ENCODE data around the gene JARID2. TPM values are rescaled to one million over a fixed set of nuclear protein-coding genes. Genes with fewer than 3 reads are reported as not detected.

The JARID2 gene
- polyA plus RNA-seq, 1 of the 3 experiments (the other 2 are of a cell fraction), result 3.4 TPM

DNA sequence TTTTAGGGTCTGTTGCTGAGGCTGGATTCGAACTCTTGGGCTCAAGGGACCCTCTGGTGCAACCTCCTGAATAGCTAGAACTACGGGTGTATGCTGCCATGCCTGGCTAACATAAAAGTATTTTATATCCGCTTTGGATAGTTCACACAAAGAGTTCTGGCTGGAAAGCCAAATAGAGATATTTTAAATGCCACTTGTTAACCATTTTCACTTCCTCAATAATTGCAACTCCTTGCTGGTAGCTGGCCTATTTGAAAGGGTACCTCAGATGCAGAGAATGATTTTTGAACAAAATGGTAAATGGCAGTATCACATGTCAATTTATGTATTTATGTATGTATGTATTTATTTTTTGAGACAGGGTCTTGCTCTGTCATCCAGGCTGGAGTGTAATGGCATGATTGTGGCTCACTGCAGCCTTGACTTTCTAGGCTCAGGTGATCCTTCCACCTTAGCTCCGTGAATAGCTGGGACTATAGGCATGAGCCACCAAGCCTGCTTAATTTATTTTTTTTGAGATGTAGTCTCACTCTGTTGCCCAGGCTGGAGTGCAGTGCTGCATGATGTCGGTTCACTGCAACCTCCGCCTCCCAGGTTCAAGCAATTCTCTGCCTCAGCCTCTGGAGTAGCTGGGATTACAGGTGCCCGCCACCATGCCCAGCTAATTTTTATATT lies 12.9 kb upstream of the JARID2 start:
- H3K36me3 ChIP-seq (replicated peaks in 1 of 2; ENCODE audit: control insufficient read depth in 1 of 2, insufficient read depth in 2 of 2, low read length in 1 of 2), result no peaks in the 10 kb centered on the region
- no peak overlapping the region for H3K27ac ChIP-seq (ENCODE audit: low read depth in 2 of 2, low read length in 1 of 2)
- DNase-seq, result no peak
- H3K79me2 ChIP-seq (ENCODE audit: insufficient read depth), result no peaks in the 10 kb centered on the region
- no peak overlapping the region for H3K4me2 ChIP-seq
- no peak overlapping the region for H2AFZ ChIP-seq (ENCODE audit: low read depth)
- no peaks in the 10 kb centered on the region for H3F3A ChIP-seq (replicated peaks; ENCODE audit: insufficient read depth)
- no peak for TF ChIP-seq TCF12 (IDR thresholded peaks at IDR 0.05)
- no peak for TF ChIP-seq SMC3 (IDR thresholded peaks at IDR 0.05; ENCODE audit: low read depth, low read length)
- no peak for TF ChIP-seq NRF1 (IDR thresholded peaks at IDR 0.05; ENCODE audit: low read depth, low read length)
- TF ChIP-seq FOSL2 (IDR thresholded peaks at IDR 0.05; ENCODE audit: borderline replicate concordance, low read depth), result no peak
- TF ChIP-seq ELF1 (IDR thresholded peaks at IDR 0.05), result no peak
- TF ChIP-seq SIN3A (IDR thresholded peaks at IDR 0.05; ENCODE audit: borderline replicate concordance, low read depth, low read length), result no peak
- TF ChIP-seq TAF1 (IDR thresholded peaks at IDR 0.05; ENCODE audit: borderline replicate concordance, low read depth, low read length), result no peak
- TF ChIP-seq EP300 (IDR thresholded peaks at IDR 0.05; ENCODE audit: borderline replicate concordance in 1 of 2, low read depth in 1 of 2, low read length in 1 of 2), result no peak
- TF ChIP-seq RAD21 (IDR thresholded peaks at IDR 0.05; ENCODE audit: low read length), result no peak
- no peaks in the 10 kb centered on the region for H3K4me1 ChIP-seq (ENCODE audit: control insufficient read depth in 1 of 2, insufficient read depth in 2 of 2, low read depth in 1 of 2, low read length in 1 of 2)
- H3K9me3 ChIP-seq, result no peaks in the 10 kb centered on the region
- CTCF ChIA-PET, result no interaction called here
- H3K9me2 ChIP-seq, result no peaks in the 10 kb centered on the region
- no peaks in the 10 kb centered on the region for H4K20me1 ChIP-seq (ENCODE audit: insufficient read depth)
- H3K9ac ChIP-seq, result no peak overlapping the region
- H3K4me3 ChIP-seq (ENCODE audit: low read depth in 2 of 2, low read length in 1 of 2), result no peak overlapping the region
- 54% methylated on average over 7 of the region's 7 CpGs for WGBS (ENCODE audit: low lambda C conversion rate)
- POLR2A ChIA-PET, result no interaction called here
- no peaks in the 10 kb centered on the region for H3K27me3 ChIP-seq (ENCODE audit: insufficient read depth)

DNA sequence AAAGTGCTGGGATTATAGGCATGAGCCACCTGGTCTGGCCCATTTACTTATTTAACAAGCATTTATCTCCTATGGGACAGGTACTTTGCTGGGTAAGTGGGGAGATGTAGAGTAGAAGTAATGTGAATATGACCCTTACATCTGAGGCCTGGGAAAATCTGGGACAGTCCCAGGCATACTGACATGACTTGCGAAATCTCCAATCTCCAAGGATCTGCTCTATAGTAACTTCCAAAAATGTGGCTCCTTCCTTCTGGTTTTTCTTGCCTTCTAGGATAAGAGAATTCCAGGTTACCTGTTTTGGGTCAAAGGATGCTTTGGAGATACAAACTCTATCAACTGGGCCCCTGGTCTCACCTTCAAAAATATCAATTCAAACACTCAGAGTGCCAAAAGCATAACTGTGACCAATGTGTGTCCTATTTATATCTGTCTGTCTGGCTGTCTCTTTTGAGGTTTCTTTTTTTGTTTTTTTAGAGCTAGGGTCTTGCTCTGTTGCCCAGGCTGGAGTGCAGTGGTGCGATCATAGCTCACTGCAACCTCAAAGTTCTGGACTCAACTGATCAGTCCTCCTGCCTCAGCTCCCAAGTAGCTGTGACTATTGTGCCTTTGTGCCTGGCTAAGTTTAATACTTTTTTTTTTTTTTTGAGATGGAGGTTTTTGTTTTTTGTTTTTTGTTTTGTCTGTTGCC lies 11.7 kb upstream of the JARID2 start:
- Histone ChIP-seq H3K4me3 (ENCODE audit: low read depth in 2 of 2, low read length in 1 of 2) (no peak overlapping the region), H3K9me2 (no peaks in the 10 kb centered on the region), H3K27me3 (ENCODE audit: insufficient read depth) (no peaks in the 10 kb centered on the region), H3K4me1 (ENCODE audit: control insufficient read depth in 1 of 2, insufficient read depth in 2 of 2, low read depth in 1 of 2, low read length in 1 of 2) (no peaks in the 10 kb centered on the region), H3K9me3 (no peaks in the 10 kb centered on the region), H3K27ac (ENCODE audit: low read depth in 2 of 2, low read length in 1 of 2) (no peak overlapping the region), H4K20me1 (ENCODE audit: insufficient read depth) (no peaks in the 10 kb centered on the region), H3K4me2 (no peak overlapping the region), H3F3A (replicated peaks; ENCODE audit: insufficient read depth) (no peaks in the 10 kb centered on the region), H3K9ac (no peak overlapping the region), H2AFZ (ENCODE audit: low read depth) (no peak overlapping the region), H3K79me2 (ENCODE audit: insufficient read depth) (no peaks in the 10 kb centered on the region), H3K36me3 (replicated peaks in 1 of 2; ENCODE audit: control insufficient read depth in 1 of 2, insufficient read depth in 2 of 2, low read length in 1 of 2) (no peaks in the 10 kb centered on the region)
- TF ChIP-seq NRF1 (IDR thresholded peaks at IDR 0.05; ENCODE audit: low read depth, low read length), result no peak
- TF ChIP-seq, protein P1, sequence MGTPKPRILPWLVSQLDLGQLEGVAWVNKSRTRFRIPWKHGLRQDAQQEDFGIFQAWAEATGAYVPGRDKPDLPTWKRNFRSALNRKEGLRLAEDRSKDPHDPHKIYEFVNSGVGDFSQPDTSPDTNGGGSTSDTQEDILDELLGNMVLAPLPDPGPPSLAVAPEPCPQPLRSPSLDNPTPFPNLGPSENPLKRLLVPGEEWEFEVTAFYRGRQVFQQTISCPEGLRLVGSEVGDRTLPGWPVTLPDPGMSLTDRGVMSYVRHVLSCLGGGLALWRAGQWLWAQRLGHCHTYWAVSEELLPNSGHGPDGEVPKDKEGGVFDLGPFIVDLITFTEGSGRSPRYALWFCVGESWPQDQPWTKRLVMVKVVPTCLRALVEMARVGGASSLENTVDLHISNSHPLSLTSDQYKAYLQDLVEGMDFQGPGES (IDR thresholded peaks at IDR 0.05; ENCODE audit: low read depth, low read length), result no peak
- no peak for TF ChIP-seq RFX5 (IDR thresholded peaks at IDR 0.05; ENCODE audit: low read length)
- TF ChIP-seq FOXJ3 (CRISPR knock-in tag; IDR thresholded peaks at IDR 0.05), result no peak
- TF ChIP-seq, protein P2, sequence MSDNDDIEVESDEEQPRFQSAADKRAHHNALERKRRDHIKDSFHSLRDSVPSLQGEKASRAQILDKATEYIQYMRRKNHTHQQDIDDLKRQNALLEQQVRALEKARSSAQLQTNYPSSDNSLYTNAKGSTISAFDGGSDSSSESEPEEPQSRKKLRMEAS (IDR thresholded peaks at IDR 0.05; ENCODE audit: low read depth), result no peak
- no peak for TF ChIP-seq SMC3 (IDR thresholded peaks at IDR 0.05; ENCODE audit: low read depth, low read length)
- no peak for TF ChIP-seq ELF1 (IDR thresholded peaks at IDR 0.05)
- TF ChIP-seq TAF1 (IDR thresholded peaks at IDR 0.05; ENCODE audit: borderline replicate concordance, low read depth, low read length), result no peak
- TF ChIP-seq FOXM1 (IDR thresholded peaks at IDR 0.05; ENCODE audit: low read depth), result no peak
- no peak for TF ChIP-seq MEF2A (IDR thresholded peaks at IDR 0.05; ENCODE audit: borderline replicate concordance, low read depth)
- no peak for TF ChIP-seq TEAD4 (IDR thresholded peaks at IDR 0.05; ENCODE audit: borderline replicate concordance, insufficient read depth)
- TF ChIP-seq RCOR1 (IDR thresholded peaks at IDR 0.05; ENCODE audit: low read length), result no peak
- no peak for TF ChIP-seq CHD2 (IDR thresholded peaks at IDR 0.05; ENCODE audit: low read length, partially characterized antibody)
- POLR2A ChIA-PET, result interaction anchor here (0.6 kb wide), 1 partner anchor 196 kb away, joined by 3 read pairs; no protein-coding TSS in a partner anchor
- CTCF ChIA-PET, result no interaction called here
- WGBS (ENCODE audit: low lambda C conversion rate), result 91% methylated on average over 2 of the region's 2 CpGs
- DNase-seq, result no peak

Data from SK-N-SH (cell line).